Lower lobe of right lung (tissue), 2 donors: ENCODE results near the gene PRKN. TPM values are rescaled to one million over a fixed set of nuclear protein-coding genes. Genes with fewer than 3 reads are reported as not detected.

Source experiments
- ATAC-seq, 2 donors: fragments of 200-7000 bp; cut with Tn5 transposase; one replicate each; pipeline ENCODE4 v1.9.1; 2020 to 2022; ENCODE audit warnings: mild to moderate bottlenecking in 2 of 2, moderate library complexity in 2 of 2
- DNase-seq: peaks from one replicate; pipeline ENCODE4 v3.0.0-alpha.2; 2020
- H3K27ac ChIP-seq: fragments of 200-600 bp; one replicate; pipeline ENCODE4 v1.8.0; 2022
- H3K27me3 ChIP-seq: fragments of 200-600 bp; one replicate; pipeline ENCODE4 v1.8.0; 2022; ENCODE audit warnings: low read depth
- H3K36me3 ChIP-seq: fragments of 200-600 bp; one replicate; pipeline ENCODE4 v1.8.0; 2022; ENCODE audit warnings: mild to moderate bottlenecking
- H3K4me1 ChIP-seq: fragments of 200-600 bp; one replicate; pipeline ENCODE4 v1.8.0; 2022
- H3K4me3 ChIP-seq: fragments of 200-600 bp; one replicate; pipeline ENCODE4 v1.8.0; 2022; ENCODE audit warnings: mild to moderate bottlenecking
- H3K9me3 ChIP-seq: fragments of 200-600 bp; one replicate; pipeline ENCODE4 v1.8.0; 2022
- CTCF ChIP-seq: fragments of 200-600 bp; IDR thresholded peaks from one replicate; pipeline ENCODE4 v1.8.0; 2022; ENCODE audit warnings: antibody characterized with exemption, mild to moderate bottlenecking
- intact Hi-C: fragments of 100-400 bp; cut with DNase I; formaldehyde crosslinking; loops from one replicate; pipeline ENCODE4 v1.11.0; 2022
- total RNA-seq: library from RNA; stranded (reverse); fragmentation: NEBNext Ultra II Directional; extraction: Animal tissue kit (Norgen Biotek cat#: 25700); gene quantifications from one replicate; pipeline ENCODE4 v1.2.1, GENCODE V29; 2021
- donor health status: DM: no; HTN: yes; CAD: no; lungs with severe emphysema.

The PRKN gene
- total RNA-seq, 1 donor from 2014 or later, result 6.1 TPM

GRCh38 chr6:161395716-161396231, 1331.8 kb downstream of the PRKN start:
- DNase-seq (no peak), ATAC-seq (no peak)
- Histone ChIP-seq H3K27ac (no peak overlapping the region), H3K9me3 (no peaks in the 10 kb centered on the region), H3K27me3 (no peaks in the 10 kb centered on the region), H3K4me3 (no peak overlapping the region), H3K36me3 (no peaks in the 10 kb centered on the region), H3K4me1 (no peaks in the 10 kb centered on the region)
- intact Hi-C loops, result no loop called here
- TF ChIP-seq CTCF, result no peak

GRCh38 chr6:161394437-161394836, 1333.1 kb downstream of the PRKN start:
- TF ChIP-seq CTCF, result no peak
- no peak for ATAC-seq
- DNase-seq, result no peak
- intact Hi-C loops, result no loop called here
- Histone ChIP-seq H3K27ac (no peak overlapping the region), H3K4me3 (no peak overlapping the region), H3K9me3 (no peaks in the 10 kb centered on the region), H3K27me3 (no peaks in the 10 kb centered on the region), H3K4me1 (no peaks in the 10 kb centered on the region), H3K36me3 (no peaks in the 10 kb centered on the region)

GRCh38 chr6:161393839-161394364, 1333.7 kb downstream of the PRKN start:
- Histone ChIP-seq H3K9me3 (no peaks in the 10 kb centered on the region), H3K36me3 (no peaks in the 10 kb centered on the region), H3K4me3 (no peak overlapping the region), H3K27me3 (no peaks in the 10 kb centered on the region), H3K27ac (no peak overlapping the region), H3K4me1 (no peaks in the 10 kb centered on the region)
- ATAC-seq, result peak; percentile 92 to 93
- TF ChIP-seq CTCF, result peak; percentile 63
- no peak for DNase-seq
- intact Hi-C loops, result no loop called here

- ATAC-seq (no peak), DNase-seq (no peak)
- Histone ChIP-seq H3K27ac (no peak overlapping the region), H3K27me3 (no peaks in the 10 kb centered on the region), H3K9me3 (no peaks in the 10 kb centered on the region), H3K4me1 (no peaks in the 10 kb centered on the region), H3K4me3 (no peak overlapping the region), H3K36me3 (no peaks in the 10 kb centered on the region)
- intact Hi-C loops, result no loop called here
- TF ChIP-seq CTCF, result no peak
Measured at GRCh38 chr6:161393292-161393691, 1334.3 kb downstream of the PRKN start.

GRCh38 chr6:161389756-161390155, 1337.8 kb downstream of the PRKN start:
- Histone ChIP-seq H3K27me3 (no peaks in the 10 kb centered on the region), H3K4me1 (no peaks in the 10 kb centered on the region), H3K4me3 (no peak overlapping the region), H3K27ac (no peak overlapping the region), H3K9me3 (no peaks in the 10 kb centered on the region), H3K36me3 (no peaks in the 10 kb centered on the region)
- ATAC-seq, result no peak
- no peak for TF ChIP-seq CTCF
- DNase-seq, result no peak
- intact Hi-C loops, result no loop called here
